Astrocyte of the spinal cord (primary cell): ENCODE results near the gene ERLIN1.

Experiments used
- DNase-seq: peaks from one replicate; pipeline ENCODE4 v3.0.0; 2011; ENCODE audit warnings: low read depth, low spot score
- H3K4me3 ChIP-seq: 2 replicates; pipeline ENCODE4 v1.5.1; 2011; ENCODE audit warnings: low read depth, mild to moderate bottlenecking, low read length, moderate library complexity
- CTCF ChIP-seq: IDR thresholded peaks from 2 replicates; pipeline ENCODE4 v1.5.1; 2012; ENCODE audit warnings: low read depth, mild to moderate bottlenecking, low read length, inconsistent platforms
- in situ Hi-C: cut with HindIII; loops from 2 replicates; pipeline ENCODE4 v1.10.0; 2017; ENCODE audit warnings: low sequenced_read_pairs

ERLIN1 gene

GRCh38 chr10:100154666-100155065 lies 31.2 kb downstream of the ERLIN1 start:
- no peak for TF ChIP-seq CTCF
- in situ Hi-C loops: no loop called here
- no peak overlapping the region for H3K4me3 ChIP-seq
- no peak for DNase-seq

GRCh38 chr10:100153239-100153825 lies 32.5 kb downstream of the ERLIN1 start:
- DNase-seq: no peak
- in situ Hi-C loops: no loop called here
- no peak overlapping the region for H3K4me3 ChIP-seq
- no peak for TF ChIP-seq CTCF

DNA sequence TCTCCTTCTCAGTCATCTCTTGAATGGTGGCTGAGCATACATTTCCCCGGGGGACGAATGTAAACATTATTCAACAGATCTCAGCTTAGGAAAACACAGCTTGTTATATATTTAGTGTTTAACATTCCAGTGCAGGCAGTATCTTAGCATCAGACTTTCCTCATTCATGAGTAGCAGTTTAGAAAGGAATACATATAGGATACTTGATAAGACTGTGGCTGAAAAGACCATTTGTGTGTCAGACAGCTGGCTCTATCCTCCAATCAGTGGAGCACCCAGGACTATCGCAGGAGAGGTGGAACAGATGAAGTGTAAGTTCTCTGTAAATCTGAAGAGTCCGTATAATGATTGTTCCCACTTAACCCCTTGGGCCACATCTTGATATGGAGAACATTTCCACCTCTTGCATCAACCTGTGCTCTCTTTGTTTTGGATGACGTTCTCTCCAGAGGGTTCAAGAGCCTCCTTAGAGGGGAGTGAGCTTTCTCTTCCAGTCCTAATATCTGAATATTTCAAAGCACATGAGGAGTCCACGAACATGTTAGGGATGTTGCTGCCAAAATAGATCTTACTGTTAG lies 34.0 kb downstream of the ERLIN1 start:
- no peak overlapping the region for H3K4me3 ChIP-seq
- in situ Hi-C loops: no loop called here
- no peak for TF ChIP-seq CTCF
- no peak for DNase-seq

DNA sequence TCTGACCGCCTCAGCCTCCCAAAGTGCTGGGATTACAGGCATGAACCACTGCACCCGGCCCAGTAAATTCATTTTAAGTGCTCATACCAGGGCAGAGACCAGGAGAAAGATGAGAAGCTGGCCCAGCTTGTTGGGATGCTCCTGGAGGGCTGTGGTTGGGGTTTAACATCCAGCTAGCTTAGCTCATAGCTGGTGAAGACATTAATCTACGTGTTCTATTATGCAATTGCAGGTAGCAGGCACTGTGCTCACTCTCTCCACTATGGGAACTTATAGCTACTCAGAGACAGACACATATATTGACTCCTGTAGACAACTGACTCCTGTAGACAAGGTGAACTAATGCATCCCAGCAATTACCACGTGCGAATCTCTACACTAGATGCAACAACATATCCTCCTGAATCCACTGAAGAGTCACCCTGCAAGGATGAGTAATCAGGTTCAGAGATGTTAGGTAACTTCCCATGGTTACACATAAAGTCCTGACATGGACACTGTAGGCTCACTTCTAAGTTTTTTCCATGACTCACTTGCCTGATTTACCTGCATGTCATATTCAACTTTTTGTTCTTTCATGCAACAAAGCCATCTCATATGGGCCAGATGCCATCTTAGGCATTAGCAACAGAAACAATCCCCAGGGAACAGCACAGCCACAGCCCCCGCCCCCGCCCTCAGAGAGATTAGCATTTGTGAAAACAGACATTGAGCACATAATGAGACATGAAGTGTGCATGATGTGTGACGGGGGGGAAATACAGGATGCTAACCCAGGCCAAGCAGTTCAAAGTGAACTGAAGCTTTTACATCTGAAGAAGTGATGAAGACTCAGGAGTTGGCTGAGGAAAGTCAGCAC lies 37.2 kb downstream of the ERLIN1 start:
- DNase-seq: peak; percentile 17
- in situ Hi-C loops: no loop called here
- no peak for TF ChIP-seq CTCF
- H3K4me3 ChIP-seq: no peak overlapping the region

- H3K4me3 ChIP-seq: no peak overlapping the region
- DNase-seq: no peak
- no peak for TF ChIP-seq CTCF
- in situ Hi-C loops: no loop called here
These were observed 38.8 kb downstream of the ERLIN1 start for GRCh38 chr10:100146875-100147650.

GRCh38 chr10:100146398-100146797 lies 39.4 kb downstream of the ERLIN1 start:
- no peak for DNase-seq
- no peak for TF ChIP-seq CTCF
- in situ Hi-C loops: no loop called here
- no peak overlapping the region for H3K4me3 ChIP-seq
